Non-pigmented ciliary epithelial cell (primary cell): ENCODE measurements around the gene PTPRM.

ENCODE experiments used
- DNase-seq: peaks from one replicate; pipeline ENCODE4 v3.0.0-alpha.2; 2010; ENCODE audit warnings: low read depth

Gene PTPRM

DNA sequence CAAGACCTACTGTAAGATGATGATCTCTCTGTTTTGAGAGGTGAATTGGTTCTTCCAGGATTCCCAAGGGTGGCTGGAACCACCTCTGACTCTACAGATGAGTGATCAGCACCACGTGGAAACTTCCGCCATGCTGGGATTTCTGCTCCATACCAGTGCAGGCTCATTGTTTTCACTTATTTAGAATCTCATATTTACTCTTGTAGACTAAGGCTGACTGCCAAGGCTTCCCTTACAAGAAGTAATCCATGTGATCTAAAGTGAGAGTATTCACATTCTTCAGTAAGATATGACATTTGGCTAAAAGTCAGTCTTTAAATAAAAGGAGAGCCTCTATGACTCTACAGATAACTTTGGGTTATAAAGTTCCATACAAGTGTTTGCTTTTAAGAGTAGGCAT, 719.2 kb downstream of the PTPRM start:
- no peak for DNase-seq

DNA sequence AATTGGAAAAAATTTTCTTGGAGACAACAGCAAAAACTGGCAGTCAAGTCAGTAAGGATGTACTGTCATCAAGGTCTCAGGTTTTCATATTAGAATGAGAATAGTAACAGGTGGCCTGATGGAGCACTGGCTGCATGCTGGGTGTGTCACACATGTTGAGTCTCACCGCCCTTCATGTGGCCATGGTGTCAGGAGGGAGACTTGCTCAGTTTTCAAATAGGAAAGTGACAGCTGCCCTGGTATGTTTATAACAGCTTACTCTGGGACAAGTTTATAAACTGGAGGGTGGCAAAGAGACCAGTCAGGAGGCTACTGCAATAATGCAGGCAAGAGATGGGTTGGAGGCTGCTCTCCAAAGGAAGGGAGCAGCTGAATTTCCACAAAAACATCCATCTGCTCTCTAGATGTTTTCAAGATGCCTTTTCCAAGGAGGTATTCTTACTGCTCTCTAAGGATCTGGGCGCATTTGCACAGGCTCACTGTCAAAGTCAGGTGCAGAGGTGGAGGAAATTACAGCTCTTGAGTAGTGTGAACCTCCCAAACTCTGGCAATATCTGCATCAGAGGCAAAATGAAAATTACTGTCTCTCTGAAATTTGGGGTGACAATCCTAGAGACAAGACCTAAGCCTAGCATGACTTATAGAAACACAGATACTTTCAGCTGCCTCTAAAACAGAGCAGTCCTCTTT, 720.2 kb downstream of the PTPRM start:
- DNase-seq = no peak

DNA sequence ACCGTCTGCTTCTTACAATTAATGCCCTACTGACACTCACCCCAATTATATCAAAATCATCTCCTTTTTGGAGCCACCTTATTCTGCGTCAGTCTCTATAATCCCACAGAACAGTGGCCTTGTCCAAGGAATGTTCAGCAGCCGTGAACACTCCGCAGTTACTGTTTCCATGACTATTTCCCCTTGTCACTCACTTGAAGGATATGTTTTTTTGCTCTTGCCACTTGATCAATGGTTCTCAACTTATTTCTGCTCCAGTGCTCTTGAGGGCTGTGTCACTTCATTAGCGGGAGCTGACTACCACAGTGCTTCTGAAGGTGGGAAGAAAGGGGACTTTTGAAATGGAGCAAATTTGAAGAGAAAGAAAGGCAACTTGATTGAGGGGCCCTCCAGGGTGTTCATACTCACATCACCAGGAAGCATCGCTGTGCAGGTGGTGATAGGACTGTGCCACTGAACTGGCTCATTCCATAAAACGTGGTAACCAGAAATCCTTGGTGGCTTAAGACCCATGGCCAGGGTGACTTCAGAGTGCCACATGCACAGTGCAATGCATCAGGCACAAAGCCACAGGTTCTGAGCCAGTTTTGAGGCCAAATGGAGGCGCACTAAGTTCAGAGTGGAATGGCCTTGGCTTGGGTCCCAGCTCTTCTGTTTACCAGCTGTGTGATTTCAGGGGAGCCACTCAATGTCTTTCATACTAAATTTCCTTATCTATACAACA, 721.5 kb downstream of the PTPRM start:
- DNase-seq = no peak

DNA sequence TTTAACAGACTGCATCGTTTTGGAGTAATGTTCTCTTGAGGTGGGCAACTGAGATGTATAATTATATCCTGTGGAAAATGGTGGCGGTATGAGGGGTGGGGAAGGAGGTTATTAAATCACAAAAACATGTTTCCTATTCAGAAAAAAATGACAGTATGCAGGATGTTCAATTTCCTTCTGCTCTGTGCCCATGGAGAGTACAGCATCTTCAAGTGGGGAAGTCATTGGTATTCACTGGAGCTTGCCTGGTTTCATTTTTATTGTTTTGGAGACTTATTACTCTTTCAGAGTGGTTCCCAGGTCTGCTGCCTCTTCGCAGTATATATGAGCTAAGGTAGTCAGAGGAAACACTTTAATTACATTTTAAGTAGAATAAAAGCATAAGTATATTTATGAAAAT, 723.3 kb downstream of the PTPRM start:
- DNase-seq = no peak

DNA sequence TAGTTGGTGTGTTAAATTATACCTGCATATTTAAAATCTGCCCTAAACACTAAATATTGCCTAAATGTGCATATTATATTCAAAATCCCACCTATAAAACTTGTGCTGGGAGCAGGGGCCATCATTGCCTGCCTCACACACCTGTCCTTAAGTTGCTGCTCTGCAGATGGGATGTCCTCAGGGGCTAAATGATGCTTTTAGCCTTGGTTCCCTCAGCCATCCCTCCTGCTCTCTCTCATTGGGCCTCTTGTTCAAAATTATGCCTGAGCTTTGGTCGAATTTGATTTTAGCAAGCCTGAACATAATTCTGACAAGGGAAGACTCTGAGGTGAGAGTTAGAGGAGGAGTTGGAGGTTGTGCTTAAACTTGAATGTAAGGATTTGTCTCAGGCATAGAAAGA, 723.8 kb downstream of the PTPRM start:
- no peak for DNase-seq

DNA sequence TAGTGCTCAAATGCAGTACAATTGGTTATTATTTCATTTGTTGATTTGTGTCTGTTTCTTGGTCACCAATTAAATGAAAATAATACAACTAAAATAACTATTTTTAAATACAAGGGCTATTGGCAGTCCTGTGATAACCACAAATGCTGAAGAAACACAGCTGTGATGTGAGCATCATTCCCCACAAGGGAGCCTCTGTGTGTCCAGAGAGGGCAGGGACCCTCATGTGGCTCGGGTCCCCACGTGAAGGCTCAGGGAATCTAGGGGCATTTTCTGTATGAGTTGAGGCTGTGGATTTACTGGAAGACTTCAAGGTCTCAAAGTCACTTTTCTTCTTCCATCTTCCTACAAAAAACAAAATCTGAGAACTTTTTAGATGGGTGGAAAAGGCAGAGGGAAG, 726.1 kb downstream of the PTPRM start:
- DNase-seq = no peak

DNA sequence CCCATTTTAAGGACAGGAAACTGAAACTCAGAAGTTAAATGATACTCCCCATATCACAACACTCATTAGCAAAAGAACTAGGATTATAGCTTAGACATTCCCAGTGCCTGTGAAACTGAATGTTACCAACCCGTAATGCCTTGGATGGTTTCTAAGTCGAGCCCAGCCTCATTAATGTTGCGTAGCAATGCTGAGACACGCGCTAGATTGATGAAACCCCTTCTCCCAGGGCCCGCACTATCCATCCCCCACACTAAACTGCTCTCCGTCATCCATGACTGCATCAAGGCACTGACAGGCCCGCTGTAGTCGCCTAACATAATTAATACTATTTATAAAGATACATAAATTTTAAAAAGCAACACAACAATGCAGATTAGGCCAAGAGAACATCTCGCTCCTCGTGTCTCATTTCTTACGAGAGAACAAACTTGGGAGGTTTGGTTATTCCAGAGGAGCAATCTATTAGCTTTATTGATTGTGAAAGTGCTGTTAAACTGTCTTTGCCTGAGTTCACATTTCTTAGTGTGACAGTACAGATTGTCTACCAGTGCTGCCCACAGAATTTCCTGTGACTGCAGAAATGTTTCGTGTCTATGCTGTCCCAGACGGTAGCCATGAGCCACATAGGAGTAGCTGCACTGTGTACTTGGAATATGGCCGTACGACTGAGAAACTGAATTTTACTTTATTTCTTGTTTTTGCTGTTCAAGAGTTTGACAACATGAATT, 729.9 kb downstream of the PTPRM start:
- DNase-seq = no peak

DNA sequence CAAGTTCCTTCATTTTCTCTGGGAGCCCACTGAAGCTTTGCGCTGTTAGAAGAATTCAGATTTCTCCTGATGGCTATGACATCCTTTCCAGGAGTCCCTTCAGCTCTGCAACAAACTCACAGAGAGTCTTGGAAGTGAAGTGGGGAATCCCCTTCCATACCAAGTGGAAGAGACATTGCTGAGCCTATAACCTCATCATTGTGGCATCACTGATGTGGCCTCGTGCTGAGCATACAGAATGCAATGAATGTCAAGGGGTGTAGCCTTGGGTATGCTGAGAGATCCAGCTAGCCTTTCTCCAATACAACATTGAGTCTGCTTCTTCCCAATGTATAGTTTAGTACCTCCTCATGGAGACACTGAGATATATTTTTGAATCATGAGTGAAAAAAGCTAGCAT, 731.1 kb downstream of the PTPRM start:
- DNase-seq = no peak

DNA sequence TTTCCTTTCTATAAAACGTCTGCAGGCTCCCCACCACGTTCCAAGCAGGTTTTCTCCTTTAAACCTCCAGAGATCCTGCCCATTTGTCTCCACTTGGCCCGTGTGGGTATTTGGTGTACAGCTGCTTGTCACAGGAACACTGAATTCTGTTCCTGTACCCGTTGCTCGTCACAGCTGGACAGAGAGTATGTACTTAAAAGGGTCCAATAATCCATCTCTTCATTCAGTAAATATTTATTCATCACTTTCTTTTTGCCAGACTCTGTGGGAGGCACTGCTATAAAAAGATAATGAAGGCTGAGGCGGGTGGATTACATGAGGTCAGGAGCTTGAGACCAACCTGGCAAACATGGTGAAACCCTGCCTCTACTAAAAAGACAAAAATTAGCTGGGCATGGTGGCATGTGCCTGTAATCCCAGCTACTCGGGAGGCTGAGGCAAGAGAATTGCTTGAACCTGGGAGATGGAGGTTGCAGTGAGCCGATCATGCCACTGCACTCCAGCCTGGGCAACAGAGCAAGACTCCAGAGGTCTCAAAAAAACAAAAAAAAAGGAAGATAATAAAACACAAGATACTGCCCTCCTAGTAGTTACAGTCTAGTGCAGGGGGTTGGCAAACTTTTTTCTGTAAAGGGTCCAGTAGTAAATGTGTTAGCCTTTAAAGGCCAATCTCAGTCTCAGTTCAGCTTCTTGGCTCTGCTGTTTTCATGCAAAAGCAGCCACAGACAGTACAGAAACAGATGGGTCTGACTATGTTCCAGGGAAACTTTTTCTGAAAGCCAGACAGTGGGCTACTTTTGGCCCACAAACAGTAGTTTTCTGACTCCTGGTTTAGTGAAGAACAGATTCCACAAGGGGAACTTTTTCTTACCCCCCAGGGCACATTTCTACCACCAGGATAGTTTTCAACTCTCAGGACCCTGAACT, 732.2 kb downstream of the PTPRM start:
- DNase-seq = no peak

DNA sequence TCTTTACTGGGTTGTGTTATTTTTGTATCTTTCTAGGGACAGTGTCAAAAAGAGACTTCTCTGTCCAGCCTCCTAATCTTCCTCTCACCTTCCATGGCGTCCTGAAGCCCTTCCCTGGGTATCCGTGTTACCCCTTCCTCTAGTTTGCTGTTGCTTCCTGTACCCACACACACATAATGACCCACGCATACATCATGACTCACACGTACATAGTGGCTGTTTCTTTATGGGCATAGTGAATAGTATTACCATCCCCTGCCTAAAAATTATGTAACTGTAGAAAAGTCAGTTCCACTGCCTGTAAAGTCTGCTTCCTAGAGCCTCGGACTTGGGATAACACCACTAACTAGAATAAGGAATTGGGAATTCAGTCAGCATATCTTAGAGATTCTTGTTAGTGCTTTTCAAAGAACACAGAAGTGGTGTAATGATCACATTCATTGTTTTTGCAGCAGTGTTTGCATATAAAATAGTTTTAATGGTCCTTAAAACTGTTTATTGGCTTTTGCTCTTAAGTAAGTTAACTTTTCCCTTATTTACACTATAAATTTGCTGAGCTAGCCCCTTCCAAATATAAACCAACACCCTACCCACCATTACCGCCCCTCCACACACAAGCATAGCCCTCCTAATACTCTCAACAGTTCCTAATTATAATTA, 733.8 kb downstream of the PTPRM start:
- DNase-seq = no peak

DNA sequence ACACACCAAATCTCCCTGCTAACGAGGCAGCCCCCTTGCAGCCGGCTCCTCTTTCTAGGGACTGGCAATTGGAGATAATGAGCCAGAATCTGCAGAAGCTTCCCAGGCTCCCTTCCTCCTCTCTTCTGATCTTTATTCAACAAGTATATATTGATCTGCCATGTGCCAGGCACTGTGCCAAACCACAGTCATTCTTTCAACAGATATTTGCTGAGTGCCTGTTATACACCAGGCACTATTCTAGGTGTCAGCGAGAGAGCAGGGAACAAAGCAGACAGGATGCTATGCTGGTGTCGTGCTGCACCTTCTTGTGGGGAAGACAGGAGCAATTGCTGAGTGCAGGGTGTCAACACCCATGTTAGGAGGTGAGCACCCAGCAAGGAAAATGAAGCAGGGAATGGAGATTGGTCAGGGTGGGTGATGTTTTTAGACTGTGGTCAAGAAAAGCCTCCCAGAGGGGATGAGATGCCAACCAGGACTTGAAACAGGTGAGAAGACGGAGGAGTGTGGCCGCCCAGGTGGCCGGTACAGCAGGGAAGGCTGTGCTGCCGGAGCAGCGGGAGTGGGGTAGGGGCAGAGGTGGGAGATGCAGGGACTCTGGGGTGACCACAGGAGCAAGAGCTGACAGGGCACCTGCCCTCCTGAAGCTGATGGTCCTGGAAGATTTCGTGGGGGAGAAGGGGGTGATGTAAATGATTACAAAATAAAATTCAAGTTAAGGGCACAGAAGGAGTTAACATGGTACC, 734.5 kb downstream of the PTPRM start:
- DNase-seq = no peak

DNA sequence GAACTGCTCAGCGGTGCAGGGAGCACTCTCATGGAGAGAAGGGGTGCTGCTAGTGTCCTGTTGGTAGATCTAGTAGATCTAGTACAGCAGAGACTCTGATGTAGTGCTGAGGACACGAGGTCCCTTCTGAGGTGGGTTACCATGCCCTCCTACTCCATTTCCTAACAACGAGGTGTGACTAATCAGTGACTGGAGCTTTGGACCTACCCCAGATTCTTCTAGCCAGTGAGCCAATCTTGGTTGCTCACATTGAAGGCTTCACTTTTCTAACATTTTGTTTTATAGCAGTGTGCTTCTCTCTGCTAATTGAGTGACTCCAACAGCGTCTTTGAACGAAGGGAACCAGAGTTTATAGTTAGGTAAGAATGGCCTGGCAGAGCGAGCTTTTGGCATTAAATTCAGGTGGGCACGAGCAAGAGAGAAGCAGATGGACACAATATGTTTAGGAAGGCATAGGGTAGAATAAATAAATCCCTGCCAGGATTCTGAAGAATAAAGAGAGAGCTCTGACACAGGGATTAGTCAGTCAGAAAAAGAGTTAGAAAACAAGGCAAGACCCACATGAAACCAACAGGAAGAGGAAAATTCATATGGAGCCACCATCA, 736.1 kb downstream of the PTPRM start:
- DNase-seq = no peak

DNA sequence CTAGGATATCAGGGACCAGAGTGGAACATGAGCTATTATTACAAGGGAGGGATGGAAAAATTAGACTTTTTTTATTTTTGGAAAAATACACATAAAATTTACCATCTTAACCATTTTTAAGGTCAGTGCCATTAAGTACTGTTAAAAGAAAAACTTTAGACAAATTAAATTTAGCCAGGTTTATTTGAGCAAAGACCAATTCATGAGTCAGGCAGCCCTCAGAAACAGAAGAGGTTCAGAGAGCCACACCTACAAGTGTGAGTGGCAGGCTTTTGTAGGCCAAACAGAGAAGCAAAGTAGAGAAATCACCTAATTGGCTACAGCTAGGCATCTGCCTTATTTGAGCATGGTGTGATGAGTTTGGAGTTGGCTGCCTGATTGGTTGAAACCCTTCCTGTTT, 740.8 kb downstream of the PTPRM start:
- no peak for DNase-seq

DNA sequence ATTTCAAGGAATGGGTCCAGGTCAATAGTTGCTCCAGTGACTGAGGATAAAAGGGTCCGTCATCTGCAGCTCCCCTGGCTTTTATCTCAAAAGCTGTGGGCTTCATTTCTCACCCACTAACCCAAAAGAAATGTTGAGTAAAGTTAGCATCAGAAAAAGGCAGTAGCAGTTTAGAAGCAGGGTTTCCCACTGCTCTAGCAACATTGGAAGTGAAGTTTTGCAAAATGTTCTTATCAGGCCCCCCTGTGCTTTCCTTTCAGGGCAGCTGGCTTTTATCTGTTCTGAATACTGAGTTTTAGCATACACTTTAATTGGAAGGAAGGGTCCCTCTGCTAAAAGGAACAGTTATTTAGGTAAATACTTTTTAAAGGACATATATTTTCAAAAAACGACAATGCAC, 745.9 kb downstream of the PTPRM start:
- no peak for DNase-seq

DNA sequence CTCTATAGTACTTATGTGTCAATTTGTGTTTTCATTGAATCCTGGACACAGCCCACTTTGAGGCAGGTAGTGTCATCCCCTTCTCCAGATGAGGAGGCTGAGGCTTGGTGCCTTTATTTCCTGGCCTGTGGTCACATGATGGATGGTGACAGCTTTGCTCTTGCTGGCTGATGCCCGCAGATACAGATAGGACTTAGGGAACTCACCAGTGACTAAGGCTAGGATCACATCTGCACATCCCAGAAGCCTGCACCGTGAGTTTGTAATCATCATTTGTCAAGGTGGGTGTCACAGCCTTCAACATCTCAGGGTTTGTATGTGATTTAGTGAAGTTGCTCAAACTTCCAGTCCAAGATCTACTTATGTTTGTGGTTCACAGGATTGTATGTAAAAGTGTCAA, 747.0 kb downstream of the PTPRM start:
- no peak for DNase-seq

DNA sequence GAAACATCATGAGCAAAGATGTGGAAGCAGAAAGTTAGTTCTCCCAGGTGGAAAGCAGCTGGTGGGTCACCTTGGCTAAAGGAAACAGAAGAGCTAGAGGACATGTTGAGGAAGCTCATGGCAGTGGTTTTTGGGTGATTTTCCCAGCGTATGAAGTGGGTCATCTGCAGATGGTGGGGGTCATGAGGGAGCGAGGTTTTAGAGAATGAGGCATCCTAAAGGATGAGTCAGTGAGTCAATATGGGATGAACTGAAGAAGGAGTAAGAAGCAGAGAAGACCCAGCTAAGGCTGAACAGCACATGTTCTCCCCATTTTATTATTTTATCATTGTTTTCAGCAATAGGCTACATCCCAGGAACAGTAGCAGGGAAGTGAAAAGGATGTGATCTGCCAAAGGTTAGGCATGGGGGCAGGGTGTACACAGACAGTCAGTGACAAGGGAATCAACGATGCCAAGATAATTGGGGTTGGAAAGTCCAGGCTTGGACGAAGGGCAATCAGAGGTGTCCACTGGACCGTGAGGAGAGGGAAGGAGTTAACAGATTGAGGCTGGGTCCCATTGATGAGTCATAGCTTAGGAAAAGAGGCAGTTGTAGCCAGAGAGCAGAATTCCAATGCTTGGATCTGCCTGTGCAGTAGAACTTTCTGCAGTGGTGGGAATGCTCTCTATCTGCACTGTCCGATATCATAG, 752.8 kb downstream of the PTPRM start:
- DNase-seq = no peak

DNA sequence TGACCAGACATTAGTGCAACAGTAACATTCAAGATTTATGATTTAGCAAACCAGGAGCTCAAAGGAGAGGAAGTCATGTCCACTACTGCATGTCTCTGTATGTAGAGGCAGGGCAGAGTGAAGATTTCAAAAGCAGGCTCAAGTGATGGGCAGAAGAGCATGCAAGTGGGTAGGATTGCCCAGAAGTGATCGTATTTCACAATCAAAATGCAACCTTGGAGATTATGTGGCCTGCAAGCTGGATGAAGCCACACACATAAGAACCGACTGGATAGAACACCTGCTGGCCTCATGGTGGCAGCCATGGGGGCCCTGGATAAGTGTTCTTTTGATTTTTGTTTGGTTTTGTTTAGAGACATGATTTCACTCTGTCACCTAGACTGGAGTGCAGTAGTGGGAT, 755.4 kb downstream of the PTPRM start:
- no peak for DNase-seq

DNA sequence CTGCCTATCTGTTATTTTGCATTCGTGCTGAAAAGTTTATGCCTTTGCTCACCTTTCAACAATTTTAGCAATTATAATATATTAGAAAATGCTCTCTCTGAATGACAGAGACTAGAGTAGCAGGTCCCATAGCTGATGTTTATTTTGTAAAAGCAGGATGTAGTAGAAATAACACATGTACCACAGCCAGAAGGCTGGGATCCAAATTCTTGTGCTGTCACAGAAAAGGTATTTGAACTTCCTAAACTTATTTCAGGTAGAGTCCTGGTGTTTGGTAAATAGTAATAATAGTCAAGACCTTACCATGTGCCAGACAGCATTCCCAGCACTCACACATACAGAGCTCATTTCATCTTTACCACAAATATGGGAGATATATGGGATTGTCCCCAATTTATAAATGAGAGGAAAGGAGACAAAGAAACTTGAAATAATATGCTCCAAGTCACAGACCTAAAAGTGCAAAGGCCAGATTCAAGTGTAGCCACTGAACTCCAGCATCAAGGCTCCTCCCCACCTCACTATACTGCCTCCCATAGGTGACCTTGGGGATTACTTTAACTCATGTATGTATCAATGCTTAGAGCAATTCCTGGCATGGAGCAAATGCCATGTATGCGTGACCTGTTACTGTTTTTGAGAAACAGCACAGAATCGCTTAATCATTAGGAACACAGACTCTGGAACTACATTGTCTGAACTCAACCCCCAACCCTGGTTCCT, 757.4 kb downstream of the PTPRM start:
- no peak for DNase-seq

DNA sequence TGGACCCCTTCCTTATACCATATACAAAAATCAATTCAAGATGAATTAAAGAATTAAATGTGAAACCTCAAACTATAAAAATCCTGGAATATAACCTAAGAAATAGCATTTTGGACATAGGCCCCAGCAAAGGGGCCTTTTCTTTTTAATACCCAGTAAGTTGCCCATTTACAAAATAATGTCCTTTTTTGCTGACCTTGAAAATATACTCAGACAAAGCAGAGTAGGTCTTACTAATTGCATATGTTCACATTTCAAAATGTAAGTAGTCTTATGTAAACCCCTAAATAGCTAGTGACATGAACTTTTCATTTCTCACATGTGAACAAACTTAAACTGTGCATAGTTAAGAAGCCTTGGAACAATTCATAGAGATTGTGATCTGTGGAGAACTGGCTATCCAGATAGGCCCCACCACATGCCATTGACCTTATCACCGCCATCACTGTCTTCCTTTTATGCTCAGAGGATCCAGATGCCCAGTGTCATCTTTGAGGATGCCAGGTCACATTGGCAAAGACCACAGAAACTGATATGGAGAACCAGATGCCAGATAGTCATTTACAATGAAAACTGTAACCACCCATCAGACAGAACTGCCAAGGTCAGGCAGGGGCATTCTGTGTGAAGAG, 759.8 kb downstream of the PTPRM start:
- no peak for DNase-seq
